ENCODE data around the gene MUCL3. TPM values are rescaled to one million over a fixed set of nuclear protein-coding genes. Genes with fewer than 3 reads are reported as not detected.
A peak's percentile ranks its signal among the peaks of the same experiment; 100 is the strongest.

The MUCL3 gene
- total RNA-seq, 3 donors from 2014 or later = not detected

- intact Hi-C loops (cut with DNase I; ENCODE audit: low total_unique reads) = no loop called here
- H3K4me1 ChIP-seq = no peaks in the 10 kb centered on the region
- TF ChIP-seq POLR2A (IDR thresholded peaks at IDR 0.05) = no peak
- TF ChIP-seq POLR2AphosphoS5 (IDR thresholded peaks at IDR 0.05) = no peak
- TF ChIP-seq CTCF (IDR thresholded peaks at IDR 0.05) = no peak
- no peaks in the 10 kb centered on the region for H3K36me3 ChIP-seq
- H3K27ac ChIP-seq = no peak overlapping the region
- H3K9me3 ChIP-seq = no peaks in the 10 kb centered on the region
- no peaks in the 10 kb centered on the region for H3K27me3 ChIP-seq
- H3K4me3 ChIP-seq = no peak overlapping the region
- no peak for DNase-seq (ENCODE audit: low spot score in 2 of 2)
These were observed 4.5 kb downstream of the MUCL3 start for GRCh38 chr6:30945281-30945680.

DNA sequence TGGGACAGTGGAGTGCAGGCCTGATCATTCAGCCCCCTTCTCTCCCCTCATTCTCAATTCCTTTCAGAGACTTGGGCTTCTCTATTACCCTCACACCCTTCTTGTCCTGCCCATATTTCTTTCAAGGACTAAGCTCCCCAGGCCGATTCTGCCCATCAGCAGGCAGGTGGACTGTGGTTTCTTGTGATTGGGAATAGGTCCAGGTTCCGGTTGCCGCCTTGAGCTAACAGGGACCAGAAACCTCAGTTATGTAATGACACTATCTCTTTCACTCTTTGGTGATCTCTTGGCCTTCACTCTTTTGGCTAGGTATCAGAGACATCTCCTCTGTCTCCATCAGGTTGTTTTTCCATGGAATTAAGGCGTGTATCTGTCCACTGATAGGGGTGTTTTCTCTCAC, 6.5 kb downstream of the MUCL3 start:
- no peaks in the 10 kb centered on the region for H3K27me3 ChIP-seq
- intact Hi-C loops (cut with DNase I; ENCODE audit: low total_unique reads) = no loop called here

DNA sequence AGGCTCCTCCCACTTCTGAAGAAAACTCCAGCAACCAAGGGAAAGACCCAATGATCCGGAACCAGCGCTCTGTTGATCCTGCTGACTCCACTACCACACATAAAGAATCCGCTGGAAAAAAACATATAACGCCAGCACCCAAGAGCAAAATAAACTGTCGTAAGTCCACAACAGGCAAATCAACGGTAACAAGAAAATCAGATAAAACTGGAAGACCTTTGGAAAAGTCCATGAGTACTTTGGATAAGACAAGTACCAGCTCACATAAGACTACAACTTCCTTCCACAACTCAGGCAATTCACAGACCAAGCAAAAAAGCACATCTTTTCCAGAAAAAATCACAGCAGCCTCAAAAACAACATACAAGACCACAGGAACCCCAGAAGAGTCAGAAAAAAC, 8.0 kb downstream of the MUCL3 start:
- H3K27me3 ChIP-seq = no peaks in the 10 kb centered on the region
- no peaks in the 10 kb centered on the region for H3K4me1 ChIP-seq
- DNase-seq (ENCODE audit: low spot score in 2 of 2) = no peak
- no peak overlapping the region for H3K4me3 ChIP-seq
- no peak for TF ChIP-seq CTCF (IDR thresholded peaks at IDR 0.05)
- no peaks in the 10 kb centered on the region for H3K36me3 ChIP-seq
- no peaks in the 10 kb centered on the region for H3K9me3 ChIP-seq
- no peak overlapping the region for H3K27ac ChIP-seq
- intact Hi-C loops (cut with DNase I; ENCODE audit: low total_unique reads) = no loop called here

More for the DNA sequence above, 6.5 kb downstream of the MUCL3 start:
- no peak overlapping the region for H3K27ac ChIP-seq
- no peaks in the 10 kb centered on the region for H3K9me3 ChIP-seq
- H3K36me3 ChIP-seq = no peaks in the 10 kb centered on the region
- no peak overlapping the region for H3K4me3 ChIP-seq
- H3K4me1 ChIP-seq = no peaks in the 10 kb centered on the region
- DNase-seq (ENCODE audit: low spot score in 2 of 2) = no peak
- TF ChIP-seq POLR2A (IDR thresholded peaks at IDR 0.05) (no peak), POLR2AphosphoS5 (IDR thresholded peaks at IDR 0.05) (no peak), CTCF (IDR thresholded peaks at IDR 0.05) (no peak)

GRCh38 chr6:30951907-30952469, 11.2 kb downstream of the MUCL3 start:
- intact Hi-C loops (cut with DNase I; ENCODE audit: low total_unique reads) = no loop called here
- H3K4me1 ChIP-seq = no peaks in the 10 kb centered on the region
- no peaks in the 10 kb centered on the region for H3K27me3 ChIP-seq
- no peaks in the 10 kb centered on the region for H3K9me3 ChIP-seq
- H3K27ac ChIP-seq = no peak overlapping the region
- no peak overlapping the region for H3K4me3 ChIP-seq
- no peaks in the 10 kb centered on the region for H3K36me3 ChIP-seq
- DNase-seq (ENCODE audit: low spot score in 2 of 2) = no peak
- TF ChIP-seq CTCF (IDR thresholded peaks at IDR 0.05) (no peak), POLR2A (IDR thresholded peaks at IDR 0.05) (no peak), POLR2AphosphoS5 (IDR thresholded peaks at IDR 0.05) (no peak)

DNA sequence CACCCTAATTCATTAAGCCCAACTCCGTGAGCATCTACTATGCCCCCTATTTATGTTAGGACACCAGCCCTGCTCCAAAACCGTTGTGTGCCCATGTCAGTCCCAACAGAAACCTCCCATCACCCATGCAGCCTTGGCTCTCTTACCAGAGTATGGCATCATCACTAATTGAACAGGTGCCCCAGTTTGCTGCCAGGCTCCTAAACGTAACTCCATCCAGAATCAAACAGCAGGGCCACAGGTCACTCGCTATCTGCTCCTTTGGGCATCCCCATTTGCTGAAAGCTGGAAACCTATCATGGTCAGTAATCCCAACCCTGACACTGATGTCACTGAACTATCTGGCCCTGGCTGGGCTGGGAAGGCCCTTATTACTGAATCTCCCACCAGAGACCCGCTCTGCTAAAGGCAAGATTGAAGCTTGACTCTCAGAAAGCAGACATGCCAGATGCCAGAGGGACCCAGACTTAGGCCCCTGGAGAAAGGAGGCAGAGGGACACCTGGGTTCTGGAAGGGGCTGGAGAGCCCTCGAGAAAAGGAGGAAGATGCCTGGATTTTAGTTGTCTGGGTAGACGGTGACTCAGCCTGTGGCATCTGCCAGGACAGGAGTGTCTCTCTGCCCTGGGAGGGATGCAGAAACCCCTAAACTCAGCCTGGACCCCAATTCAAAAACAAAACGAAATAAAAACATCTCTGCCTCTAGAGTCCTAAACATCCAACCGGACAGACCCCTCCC, 14.0 kb downstream of the MUCL3 start:
- peak overlapping the region; percentile 44 to 71 (median 48) for H3K4me3 ChIP-seq
- no peaks in the 10 kb centered on the region for H3K9me3 ChIP-seq
- H3K27ac ChIP-seq = no peak overlapping the region
- DNase-seq (ENCODE audit: low spot score in 2 of 2) = no peak
- intact Hi-C loops (cut with DNase I; ENCODE audit: low total_unique reads) = no loop called here
- no peaks in the 10 kb centered on the region for H3K36me3 ChIP-seq
- TF ChIP-seq CTCF (IDR thresholded peaks at IDR 0.05) = no peak
- no peak for TF ChIP-seq POLR2AphosphoS5 (IDR thresholded peaks at IDR 0.05)
- TF ChIP-seq POLR2A (IDR thresholded peaks at IDR 0.05) = no peak
- no peaks in the 10 kb centered on the region for H3K4me1 ChIP-seq
- no peaks in the 10 kb centered on the region for H3K27me3 ChIP-seq

All from breast epithelium (tissue), 4 donors.